Right forelimb (tissue), 1 donor: ENCODE results near the gene EMID1.

Source experiments
- DNase-seq: peaks from one replicate; pipeline ENCODE4 v3.0.0-alpha.2; 2018

EMID1 gene

GRCh38 chr22:29205594-29206371, at the start of gene EMID1:
Gene EMID1, plus strand, starts transcription at chr22:29205896. Its CDS starts 143 bp downstream, at chr22:29206039.
- peak; percentile 67 for DNase-seq

- no peak for DNase-seq
Observed at GRCh38 chr22:29155966-29156365, 49.7 kb upstream of the EMID1 start.

- DNase-seq, result no peak
Observed at GRCh38 chr22:29156507-29156906, 49.2 kb upstream of the EMID1 start.

GRCh38 chr22:29157759-29158535, 47.7 kb upstream of the EMID1 start:
- no peak for DNase-seq

- DNase-seq, result no peak
Observed at GRCh38 chr22:29158546-29158945, 47.1 kb upstream of the EMID1 start.

- no peak for DNase-seq
Observed at GRCh38 chr22:29163808-29164207, 41.9 kb upstream of the EMID1 start.

GRCh38 chr22:29165321-29166060, 40.2 kb upstream of the EMID1 start:
- no peak for DNase-seq

GRCh38 chr22:29166180-29166579, 39.5 kb upstream of the EMID1 start:
- DNase-seq, result no peak

GRCh38 chr22:29167032-29167911, 38.4 kb upstream of the EMID1 start:
- DNase-seq, result no peak

- no peak for DNase-seq
Observed at GRCh38 chr22:29171721-29172120, 34.0 kb upstream of the EMID1 start.

GRCh38 chr22:29172216-29172615, 33.5 kb upstream of the EMID1 start:
- DNase-seq, result no peak

- DNase-seq, result no peak
Observed at GRCh38 chr22:29175312-29175835, 30.3 kb upstream of the EMID1 start.

- no peak for DNase-seq
Observed at GRCh38 chr22:29183971-29184848, 21.5 kb upstream of the EMID1 start.

GRCh38 chr22:29184849-29185490, 20.7 kb upstream of the EMID1 start:
- DNase-seq, result no peak

- DNase-seq, result no peak
Observed at GRCh38 chr22:29186302-29186701, 19.4 kb upstream of the EMID1 start.

- no peak for DNase-seq
Observed at GRCh38 chr22:29187831-29188230, 17.9 kb upstream of the EMID1 start.

- no peak for DNase-seq
Observed at GRCh38 chr22:29190051-29190450, 15.6 kb upstream of the EMID1 start.

GRCh38 chr22:29190918-29191317, 14.8 kb upstream of the EMID1 start:
- no peak for DNase-seq

GRCh38 chr22:29193021-29193420, 12.7 kb upstream of the EMID1 start:
- DNase-seq, result no peak

GRCh38 chr22:29194184-29194583, 11.5 kb upstream of the EMID1 start:
- DNase-seq, result no peak
